GM06990 (cell line): ENCODE results near the gene CYP27B1.

Experiments
- DNase-seq: peaks from one replicate; pipeline ENCODE4 v3.0.0-alpha.2; 2011; ENCODE audit not compliant: insufficient read length; ENCODE audit errors: extremely low read depth
- H3K27me3 ChIP-seq: replicated peaks from 2 replicates; pipeline ENCODE4 v1.6.0; 2011; ENCODE audit warnings: low read length; ENCODE audit not compliant: control insufficient read depth, insufficient read depth
- H3K36me3 ChIP-seq: 2 replicates; pipeline ENCODE4 v1.5.1; 2011; ENCODE audit warnings: low read length; ENCODE audit not compliant: control insufficient read depth, insufficient read depth
- H3K4me3 ChIP-seq: replicated peaks from 2 replicates; pipeline ENCODE4 v1.5.1; 2011; ENCODE audit warnings: low read depth, mild to moderate bottlenecking, control low read depth, low read length
- TF ChIP-seq, protein P1 (sequence below): IDR thresholded peaks from 2 replicates; pipeline ENCODE4 v1.5.1; 2011; ENCODE audit warnings: low read length, control low read depth, mild to moderate bottlenecking, inconsistent platforms; ENCODE audit not compliant: insufficient read depth, poor library complexity, severe bottlenecking

Gene CYP27B1

DNA sequence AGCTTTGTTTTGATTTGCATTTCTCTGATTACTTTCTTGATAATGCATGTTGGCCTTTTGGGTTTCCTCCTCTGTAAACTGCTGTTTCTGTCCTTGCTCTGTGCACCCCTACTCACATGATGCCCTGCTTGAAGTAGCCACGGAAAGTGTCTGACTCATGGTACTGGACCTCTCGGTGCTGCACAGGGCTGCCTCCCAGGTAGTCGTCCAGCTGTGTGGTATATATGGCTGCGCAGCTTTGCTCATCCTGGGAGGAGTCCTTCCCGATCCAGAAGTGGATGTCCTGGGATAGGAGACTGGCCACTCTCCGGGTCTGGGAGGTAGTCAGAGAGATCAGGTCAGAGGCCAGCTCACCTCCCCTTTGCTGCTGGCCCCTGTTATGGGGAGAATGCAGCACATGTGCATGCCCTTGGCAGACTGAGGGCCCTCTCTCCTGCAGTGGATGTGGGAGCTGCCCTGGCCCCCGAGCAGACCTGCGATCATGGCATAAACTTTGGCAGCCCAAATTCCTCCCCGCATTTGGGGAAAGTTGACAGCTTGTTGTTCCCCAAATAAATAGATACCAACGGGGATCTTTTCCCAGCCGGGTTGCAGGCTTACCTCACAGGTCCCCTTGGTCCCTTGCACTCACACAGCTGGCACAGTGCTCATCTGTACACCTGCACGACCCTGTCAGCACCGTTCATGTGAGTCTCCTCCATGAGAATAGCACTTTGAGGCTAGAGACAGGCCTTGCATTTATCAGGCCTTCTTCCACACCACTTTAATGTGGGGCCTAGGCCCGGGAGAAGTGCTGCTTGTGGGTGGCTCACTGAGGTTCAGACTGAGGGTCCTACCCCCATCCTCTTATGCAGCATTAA lies 46.5 kb upstream of the CYP27B1 start:
- TF ChIP-seq, protein P1, sequence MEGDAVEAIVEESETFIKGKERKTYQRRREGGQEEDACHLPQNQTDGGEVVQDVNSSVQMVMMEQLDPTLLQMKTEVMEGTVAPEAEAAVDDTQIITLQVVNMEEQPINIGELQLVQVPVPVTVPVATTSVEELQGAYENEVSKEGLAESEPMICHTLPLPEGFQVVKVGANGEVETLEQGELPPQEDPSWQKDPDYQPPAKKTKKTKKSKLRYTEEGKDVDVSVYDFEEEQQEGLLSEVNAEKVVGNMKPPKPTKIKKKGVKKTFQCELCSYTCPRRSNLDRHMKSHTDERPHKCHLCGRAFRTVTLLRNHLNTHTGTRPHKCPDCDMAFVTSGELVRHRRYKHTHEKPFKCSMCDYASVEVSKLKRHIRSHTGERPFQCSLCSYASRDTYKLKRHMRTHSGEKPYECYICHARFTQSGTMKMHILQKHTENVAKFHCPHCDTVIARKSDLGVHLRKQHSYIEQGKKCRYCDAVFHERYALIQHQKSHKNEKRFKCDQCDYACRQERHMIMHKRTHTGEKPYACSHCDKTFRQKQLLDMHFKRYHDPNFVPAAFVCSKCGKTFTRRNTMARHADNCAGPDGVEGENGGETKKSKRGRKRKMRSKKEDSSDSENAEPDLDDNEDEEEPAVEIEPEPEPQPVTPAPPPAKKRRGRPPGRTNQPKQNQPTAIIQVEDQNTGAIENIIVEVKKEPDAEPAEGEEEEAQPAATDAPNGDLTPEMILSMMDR, result no peak
- no peak overlapping the region for H3K4me3 ChIP-seq
- no peaks in the 10 kb centered on the region; the same call in 1 of the 2 replicates for H3K36me3 ChIP-seq
- no peaks in the 10 kb centered on the region for H3K27me3 ChIP-seq
- DNase-seq, result no peak

DNA sequence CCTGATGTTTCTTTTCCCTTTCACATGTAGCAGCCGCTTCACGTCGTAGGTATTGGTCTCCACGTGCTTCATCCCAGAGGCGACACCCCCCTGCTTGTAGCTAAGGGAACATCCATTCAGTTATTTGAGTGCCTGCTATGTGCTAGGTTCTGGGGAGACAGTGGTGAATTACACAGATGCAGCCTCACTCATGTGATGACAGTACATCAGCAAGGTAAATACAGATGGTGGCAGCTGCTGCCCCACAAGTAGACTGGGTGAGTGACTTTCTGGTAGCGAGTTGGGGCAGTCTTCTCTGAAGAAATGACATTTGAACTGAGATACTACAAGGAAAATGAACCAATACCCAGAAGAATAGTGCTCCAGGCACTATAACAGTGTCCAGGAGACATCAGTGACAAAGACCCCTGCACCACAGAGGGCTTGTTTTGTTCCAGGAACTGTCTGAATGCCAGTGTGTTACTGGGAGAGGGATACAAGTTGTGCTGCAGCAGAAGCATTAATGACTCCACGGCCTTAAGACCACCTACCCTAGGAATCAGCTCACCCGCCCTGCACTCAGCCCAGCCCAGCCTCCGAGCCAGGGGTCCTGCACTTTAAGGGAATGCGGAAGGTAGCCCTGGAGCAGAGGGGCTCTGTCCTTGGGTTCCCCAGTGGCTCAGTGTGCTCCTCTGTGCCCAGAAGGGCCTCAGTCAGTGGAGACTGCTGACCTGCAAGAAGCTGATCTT lies 44.3 kb upstream of the CYP27B1 start:
- TF ChIP-seq, protein P1, result no peak
- no peak overlapping the region for H3K4me3 ChIP-seq
- peaks cover 5% of the 10 kb centered on the region; the same call in 1 of the 2 replicates for H3K36me3 ChIP-seq
- H3K27me3 ChIP-seq, result no peaks in the 10 kb centered on the region
- DNase-seq, result no peak

DNA sequence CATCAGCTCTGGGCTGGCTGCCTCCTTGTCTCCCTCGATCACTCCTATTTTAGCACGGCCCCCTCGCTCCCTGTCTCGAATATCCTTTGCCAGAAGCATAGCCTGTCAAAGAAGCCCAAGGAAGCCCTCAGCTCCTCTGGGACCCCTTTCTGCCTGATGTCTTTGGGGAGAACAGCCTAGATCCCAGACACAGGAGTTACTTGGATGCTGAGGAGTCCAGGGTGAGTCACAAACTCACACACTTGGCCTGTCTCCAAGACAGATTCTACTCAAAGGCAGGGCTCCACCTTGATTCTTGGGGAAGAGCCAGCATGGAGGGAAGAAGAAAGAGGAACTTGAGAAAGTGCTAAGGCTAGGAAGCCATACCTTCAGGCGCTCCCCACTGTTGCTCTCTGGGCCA lies 43.6 kb upstream of the CYP27B1 start:
- Histone ChIP-seq H3K4me3 (no peak overlapping the region), H3K27me3 (no peaks in the 10 kb centered on the region), H3K36me3 (peaks cover 5% of the 10 kb centered on the region; the same call in 1 of the 2 replicates)
- DNase-seq, result no peak
- TF ChIP-seq, protein P1, result no peak

DNA sequence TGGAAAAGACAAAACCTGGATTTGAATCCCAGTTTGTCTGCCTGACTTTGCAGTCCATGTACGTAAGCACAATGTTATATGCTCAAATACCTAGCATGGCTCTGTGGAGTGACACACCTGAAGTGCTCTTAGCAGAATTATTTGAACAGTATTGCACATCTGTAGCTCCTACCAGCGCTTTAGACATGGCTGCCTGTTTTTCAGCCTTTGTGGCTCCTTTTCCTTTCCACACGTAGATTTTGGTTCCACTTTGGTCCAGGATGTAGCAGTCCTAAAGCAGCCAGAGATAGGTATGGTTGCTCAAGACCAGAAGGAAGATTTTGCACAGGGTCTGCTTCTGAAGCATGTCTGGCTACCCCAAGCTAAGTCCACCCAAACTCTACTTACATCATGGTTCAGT lies 42.5 kb upstream of the CYP27B1 start:
- peaks cover 5% of the 10 kb centered on the region; the same call in 1 of the 2 replicates for H3K36me3 ChIP-seq
- H3K4me3 ChIP-seq, result no peak overlapping the region
- DNase-seq, result no peak
- TF ChIP-seq, protein P1, result no peak
- H3K27me3 ChIP-seq, result no peaks in the 10 kb centered on the region

DNA sequence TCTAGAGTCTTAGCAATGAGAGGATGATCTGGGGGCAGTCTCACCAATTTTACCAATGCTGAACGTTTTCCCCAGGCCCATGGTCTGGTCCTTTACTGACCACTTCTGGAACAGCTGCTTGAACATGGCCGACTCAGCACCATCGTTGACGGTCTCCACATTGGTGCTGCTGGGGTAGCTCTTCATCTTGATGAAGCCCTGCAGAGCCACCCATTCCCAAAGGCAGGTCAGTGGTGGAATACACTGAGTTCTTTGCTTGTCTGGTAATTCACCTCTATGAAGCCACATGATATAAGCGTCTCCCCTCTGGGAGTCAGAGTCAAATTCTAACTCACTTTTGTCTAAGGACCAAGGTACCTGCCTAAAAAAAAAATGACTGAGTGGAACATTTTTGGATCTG lies 41.5 kb upstream of the CYP27B1 start:
- DNase-seq, result no peak
- H3K36me3 ChIP-seq, result peaks cover 5% of the 10 kb centered on the region; the same call in 1 of the 2 replicates
- H3K4me3 ChIP-seq, result no peak overlapping the region
- TF ChIP-seq, protein P1, result no peak
- no peaks in the 10 kb centered on the region for H3K27me3 ChIP-seq
